Adrenal gland (tissue), 12 donors: ENCODE results near the gene ETV7. TPM values are rescaled to one million over a fixed set of nuclear protein-coding genes. Genes with fewer than 3 reads are reported as not detected.

ENCODE experiments used
- DNase-seq, 7 donors: peaks; one replicate each; pipeline ENCODE4 v3.0.0-alpha.2; 2019 to 2020
- H3K27ac ChIP-seq, 5 donors: fragments of 200-600 bp; sonication (generic) in 4 of 5; 1 replicate in 3 of 5; 2 replicates in 2 of 5; pipeline versions ENCODE4 v1.5.1 to v1.8.0; 2016 to 2020; ENCODE audit warnings: mild to moderate bottlenecking in 1 of 5
- H3K27me3 ChIP-seq: fragments of 200-600 bp; 2 replicates; pipeline ENCODE4 v1.8.0; 2021
- H3K36me3 ChIP-seq, 2 donors: fragments of 200-600 bp; replicated peaks in 1 of 2; 1 replicate in 1 of 2; 2 replicates in 1 of 2; pipeline versions ENCODE4 v1.5.1 to v1.8.0; 2018 to 2022
- H3K4me1 ChIP-seq, 2 donors: fragments of 200-600 bp; replicated peaks in 1 of 2; 1 replicate in 1 of 2; 2 replicates in 1 of 2; pipeline versions ENCODE4 v1.5.1 to v1.8.0; 2018 to 2021
- H3K4me3 ChIP-seq, 4 donors: fragments of 200-600 bp; sonication (generic) in 3 of 4; one replicate each; pipeline ENCODE4 v1.5.1; 2016 to 2018
- H3K9me3 ChIP-seq, 3 donors: fragments of 200-600 bp; sonication (generic) in 1 of 3; replicated peaks in 1 of 3; 1 replicate in 2 of 3; 2 replicates in 1 of 3; pipeline versions ENCODE4 v1.5.1 to v1.8.0; 2016 to 2021
- CTCF ChIP-seq, 6 experiments: fragments of 450-650 bp in 4 of 6; fragments of 200-600 bp in 2 of 6; sonication (generic) in 1 of 6; IDR thresholded peaks; 1 replicate in 5 of 6; 2 replicates in 1 of 6; pipeline versions ENCODE4 v1.5.1 to v1.8.0; 2016 to 2021; ENCODE audit warnings: antibody characterized with exemption in 6 of 6, mild to moderate bottlenecking in 2 of 6, moderate library complexity in 1 of 6
- POLR2A ChIP-seq, 2 donors: fragments of 450-650 bp; IDR thresholded peaks; one replicate each; pipeline ENCODE4 v1.6.1; 2017; ENCODE audit warnings: antibody characterized with exemption in 2 of 2, mild to moderate bottlenecking in 2 of 2, moderate library complexity in 1 of 2
- WGBS, 4 donors: extraction: QIAGEN DNeasy Blood & Tissue Kit in 2 of 4; methylation state at CpG; one replicate each; pipeline versions ENCODE4 v1.1.5 to v1.1.7; 2013 to 2017; 5-methylcytosine and 5-hydroxymethylcytosine counted together
- intact Hi-C, 2 donors: fragments of 100-400 bp; cut with DNase I; formaldehyde crosslinking; loops; one replicate each; pipeline versions ENCODE4 v1.14.1 to v1.15.0; 2022 to 2023
- polyA plus RNA-seq, 3 donors: library from polyadenylated mRNA; stranded (reverse); fragments of 200-250 nt in 2 of 3; fragments of 350-450 nt in 1 of 3; fragmentation: Illumina TruSeq in 1 of 3; extraction: RNeasy Lipid Tissue Mini Kit (QIAGEN cat#74804) in 1 of 3; gene quantifications; one replicate each; pipeline ENCODE4 v1.2.3, GENCODE V29; 2013 to 2014
- total RNA-seq, 9 donors: library from RNA; depleted of rRNA in 4 of 9; stranded (reverse); fragments of >200 nt in 4 of 9; fragments of 120-200 nt in 1 of 9; fragmentation: NEBNext Ultra II Directional in 1 of 9; extraction: Animal tissue kit (Norgen Biotek cat#: 25700) in 1 of 9; gene quantifications; one replicate each; pipeline versions ENCODE4 v1.1.0 to v1.2.4, GENCODE V29; 2013 to 2023
- donor health status: healthy with polysubstance abuse.
- donor health status: Bipolar disorder and iron deficiency.
- donor health status: DM: yes; HTN: yes; CAD: no.
- donor health status: DM: no; HTN: no; CAD: no.
- donor health status: DM: no; HTN: no; CAD: no.
- donor health status: DM: yes; HTN: yes; CAD: no.

Gene ETV7
- total and polyA plus RNA-seq, 12 donors = 0.28 to 6.0 (median 2.3) TPM; not detected in 1

GRCh38 chr6:36384095-36384494 lies 3.4 kb downstream of the ETV7 start:
- Histone ChIP-seq H3K9me3 (no peaks in the 10 kb centered on the region), H3K4me3 (no peak overlapping the region), H3K27me3 (no peaks in the 10 kb centered on the region), H3K27ac (no peak overlapping the region), H3K4me1 (peaks cover 5 to 8% of the 10 kb centered on the region in 2 donors), H3K36me3 (no peaks in the 10 kb centered on the region)
- intact Hi-C loops = no loop called here
- no peak for DNase-seq
- 77 to 94% (median 85%) methylated on average over 2 of the region's 2 CpGs for WGBS, 4 donors
- TF ChIP-seq POLR2A (IDR thresholded peaks at IDR 0.05) = no peak
- no peak for TF ChIP-seq CTCF (IDR thresholded peaks at IDR 0.05)

- H3K4me3 ChIP-seq = no peak overlapping the region
- H3K27ac ChIP-seq = no peak overlapping the region
- TF ChIP-seq POLR2A (IDR thresholded peaks at IDR 0.05) = no peak
- H3K4me1 ChIP-seq = peaks cover 5 to 8% of the 10 kb centered on the region in 2 donors
- no peaks in the 10 kb centered on the region for H3K27me3 ChIP-seq
- no peaks in the 10 kb centered on the region for H3K9me3 ChIP-seq
- no peaks in the 10 kb centered on the region for H3K36me3 ChIP-seq
- WGBS, 4 donors = 78 to 81% (median 80%) methylated on average over 2 of the region's 2 CpGs
- intact Hi-C loops = no loop called here
- DNase-seq = no peak
Measured at GRCh38 chr6:36383606-36384005, 3.9 kb downstream of the ETV7 start.

- no peak overlapping the region for H3K27ac ChIP-seq
- H3K4me1 ChIP-seq = peaks cover 5 to 8% of the 10 kb centered on the region in 2 donors
- no peaks in the 10 kb centered on the region for H3K36me3 ChIP-seq
- no peaks in the 10 kb centered on the region for H3K9me3 ChIP-seq
- intact Hi-C loops = no loop called here
- H3K4me3 ChIP-seq = no peak overlapping the region
- TF ChIP-seq CTCF (IDR thresholded peaks at IDR 0.05) = no peak
- TF ChIP-seq POLR2A (IDR thresholded peaks at IDR 0.05) = no peak
- WGBS, 4 donors = 56 to 74% (median 64%) methylated on average over 4 of the region's 4 CpGs
- no peaks in the 10 kb centered on the region for H3K27me3 ChIP-seq
- DNase-seq = no peak
Measured at GRCh38 chr6:36382976-36383375, 4.5 kb downstream of the ETV7 start.

GRCh38 chr6:36381502-36382389 lies 5.7 kb downstream of the ETV7 start:
- no peaks in the 10 kb centered on the region for H3K27me3 ChIP-seq
- no peaks in the 10 kb centered on the region for H3K4me1 ChIP-seq
- intact Hi-C loops = no loop called here
- no peak for DNase-seq
- no peak overlapping the region for H3K4me3 ChIP-seq
- H3K36me3 ChIP-seq = no peaks in the 10 kb centered on the region
- no peaks in the 10 kb centered on the region for H3K9me3 ChIP-seq
- no peak for TF ChIP-seq CTCF (IDR thresholded peaks at IDR 0.05)
- no peak for TF ChIP-seq POLR2A (IDR thresholded peaks at IDR 0.05)
- 78 to 90% (median 85%) methylated on average over 9 of the region's 9 CpGs for WGBS, 4 donors
- H3K27ac ChIP-seq = no peak overlapping the region

- Histone ChIP-seq H3K4me1 (no peaks in the 10 kb centered on the region), H3K27me3 (no peaks in the 10 kb centered on the region), H3K4me3 (no peak overlapping the region), H3K9me3 (no peaks in the 10 kb centered on the region), H3K27ac (no peak overlapping the region), H3K36me3 (no peaks in the 10 kb centered on the region)
- no peak for DNase-seq
- intact Hi-C loops = no loop called here
- 87 to 98% (median 91%) methylated on average over 4 of the region's 4 CpGs for WGBS, 4 donors
- TF ChIP-seq CTCF (IDR thresholded peaks at IDR 0.05) = no peak
- TF ChIP-seq POLR2A (IDR thresholded peaks at IDR 0.05) = no peak
Measured at GRCh38 chr6:36380166-36380565, 7.3 kb downstream of the ETV7 start.
